GM12878 (cell line): Measurements from ENCODE around the gene FAM76A.

Source experiments
- EP300 ChIP-seq, 2 experiments: fragments of 150-350 bp in 1 of 2; IDR thresholded peaks; 2 replicates each; pipeline ENCODE4 v1.6.1; 2011 to 2012; ENCODE audit warnings: low read depth in 2 of 2, low read length in 2 of 2, borderline replicate concordance in 1 of 2, improper control_type of control experiment in 1 of 2, inconsistent platforms in 1 of 2; ENCODE audit not compliant: control insufficient read depth in 1 of 2
- HDAC2 ChIP-seq: fragments of 200-600 bp; sonication (generic); IDR thresholded peaks from 2 replicates; pipeline ENCODE4 v1.6.1; 2017
- NFYB ChIP-seq: IDR thresholded peaks from 2 replicates; pipeline ENCODE4 v1.6.1; 2011; ENCODE audit warnings: low read depth, mild to moderate bottlenecking, low read length, improper control_type of control experiment, moderate library complexity; ENCODE audit not compliant: insufficient read depth
- POLR2AphosphoS2 ChIP-seq: IDR thresholded peaks from 2 replicates; pipeline ENCODE4 v1.6.1; 2011; ENCODE audit warnings: low read depth, mild to moderate bottlenecking, low read length, improper control_type of control experiment, moderate library complexity
- TF ChIP-seq, protein P1 (sequence below), 3 experiments: IDR thresholded peaks in 2 of 3; conservative IDR thresholded peaks in 1 of 3; 2 replicates each; pipeline ENCODE4 v1.5.1; 2011; ENCODE audit warnings: low read depth in 3 of 3, low read length in 3 of 3, mild to moderate bottlenecking in 3 of 3, control low read depth in 2 of 3, moderate library complexity in 2 of 3, inconsistent platforms in 1 of 3, mixed read lengths in 1 of 3; ENCODE audit not compliant: control insufficient read depth in 2 of 3, insufficient read depth in 1 of 3; ENCODE audit errors: extremely low read depth in 1 of 3
- TF ChIP-seq, protein P2 (sequence below): IDR thresholded peaks from 2 replicates; pipeline ENCODE4 v1.6.1; 2012; ENCODE audit warnings: mild to moderate bottlenecking, low read depth, low read length

GRCh38 chr1:27774654-27775053, 48.9 kb downstream of the FAM76A start:
- TF ChIP-seq, protein P1, sequence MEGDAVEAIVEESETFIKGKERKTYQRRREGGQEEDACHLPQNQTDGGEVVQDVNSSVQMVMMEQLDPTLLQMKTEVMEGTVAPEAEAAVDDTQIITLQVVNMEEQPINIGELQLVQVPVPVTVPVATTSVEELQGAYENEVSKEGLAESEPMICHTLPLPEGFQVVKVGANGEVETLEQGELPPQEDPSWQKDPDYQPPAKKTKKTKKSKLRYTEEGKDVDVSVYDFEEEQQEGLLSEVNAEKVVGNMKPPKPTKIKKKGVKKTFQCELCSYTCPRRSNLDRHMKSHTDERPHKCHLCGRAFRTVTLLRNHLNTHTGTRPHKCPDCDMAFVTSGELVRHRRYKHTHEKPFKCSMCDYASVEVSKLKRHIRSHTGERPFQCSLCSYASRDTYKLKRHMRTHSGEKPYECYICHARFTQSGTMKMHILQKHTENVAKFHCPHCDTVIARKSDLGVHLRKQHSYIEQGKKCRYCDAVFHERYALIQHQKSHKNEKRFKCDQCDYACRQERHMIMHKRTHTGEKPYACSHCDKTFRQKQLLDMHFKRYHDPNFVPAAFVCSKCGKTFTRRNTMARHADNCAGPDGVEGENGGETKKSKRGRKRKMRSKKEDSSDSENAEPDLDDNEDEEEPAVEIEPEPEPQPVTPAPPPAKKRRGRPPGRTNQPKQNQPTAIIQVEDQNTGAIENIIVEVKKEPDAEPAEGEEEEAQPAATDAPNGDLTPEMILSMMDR (IDR thresholded peaks at IDR 0.05 in 2 of 3, conservative IDR thresholded peaks at IDR 0.05 in 1 of 3; ENCODE audit: control insufficient read depth in 2 of 3, extremely low read depth in 1 of 3, insufficient read depth in 1 of 3, low read depth in 3 of 3, low read length in 3 of 3), result no peak
- TF ChIP-seq NFYB, result no peak
- TF ChIP-seq, protein P2, sequence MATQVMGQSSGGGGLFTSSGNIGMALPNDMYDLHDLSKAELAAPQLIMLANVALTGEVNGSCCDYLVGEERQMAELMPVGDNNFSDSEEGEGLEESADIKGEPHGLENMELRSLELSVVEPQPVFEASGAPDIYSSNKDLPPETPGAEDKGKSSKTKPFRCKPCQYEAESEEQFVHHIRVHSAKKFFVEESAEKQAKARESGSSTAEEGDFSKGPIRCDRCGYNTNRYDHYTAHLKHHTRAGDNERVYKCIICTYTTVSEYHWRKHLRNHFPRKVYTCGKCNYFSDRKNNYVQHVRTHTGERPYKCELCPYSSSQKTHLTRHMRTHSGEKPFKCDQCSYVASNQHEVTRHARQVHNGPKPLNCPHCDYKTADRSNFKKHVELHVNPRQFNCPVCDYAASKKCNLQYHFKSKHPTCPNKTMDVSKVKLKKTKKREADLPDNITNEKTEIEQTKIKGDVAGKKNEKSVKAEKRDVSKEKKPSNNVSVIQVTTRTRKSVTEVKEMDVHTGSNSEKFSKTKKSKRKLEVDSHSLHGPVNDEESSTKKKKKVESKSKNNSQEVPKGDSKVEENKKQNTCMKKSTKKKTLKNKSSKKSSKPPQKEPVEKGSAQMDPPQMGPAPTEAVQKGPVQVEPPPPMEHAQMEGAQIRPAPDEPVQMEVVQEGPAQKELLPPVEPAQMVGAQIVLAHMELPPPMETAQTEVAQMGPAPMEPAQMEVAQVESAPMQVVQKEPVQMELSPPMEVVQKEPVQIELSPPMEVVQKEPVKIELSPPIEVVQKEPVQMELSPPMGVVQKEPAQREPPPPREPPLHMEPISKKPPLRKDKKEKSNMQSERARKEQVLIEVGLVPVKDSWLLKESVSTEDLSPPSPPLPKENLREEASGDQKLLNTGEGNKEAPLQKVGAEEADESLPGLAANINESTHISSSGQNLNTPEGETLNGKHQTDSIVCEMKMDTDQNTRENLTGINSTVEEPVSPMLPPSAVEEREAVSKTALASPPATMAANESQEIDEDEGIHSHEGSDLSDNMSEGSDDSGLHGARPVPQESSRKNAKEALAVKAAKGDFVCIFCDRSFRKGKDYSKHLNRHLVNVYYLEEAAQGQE, result no peak
- no peak for TF ChIP-seq EP300 (IDR thresholded peaks at IDR 0.05; ENCODE audit: borderline replicate concordance in 1 of 2, control insufficient read depth in 1 of 2, low read depth in 2 of 2, low read length in 2 of 2)
- TF ChIP-seq HDAC2, result no peak
- no peak for TF ChIP-seq POLR2AphosphoS2
